ENCODE data around the gene RTKN2.
"Not testable (repeated sequence)": the region's sequence is repeated elsewhere in the genome, so short reads cannot be mapped to it uniquely, and the experiment has no call there.

RTKN2 gene

DNA sequence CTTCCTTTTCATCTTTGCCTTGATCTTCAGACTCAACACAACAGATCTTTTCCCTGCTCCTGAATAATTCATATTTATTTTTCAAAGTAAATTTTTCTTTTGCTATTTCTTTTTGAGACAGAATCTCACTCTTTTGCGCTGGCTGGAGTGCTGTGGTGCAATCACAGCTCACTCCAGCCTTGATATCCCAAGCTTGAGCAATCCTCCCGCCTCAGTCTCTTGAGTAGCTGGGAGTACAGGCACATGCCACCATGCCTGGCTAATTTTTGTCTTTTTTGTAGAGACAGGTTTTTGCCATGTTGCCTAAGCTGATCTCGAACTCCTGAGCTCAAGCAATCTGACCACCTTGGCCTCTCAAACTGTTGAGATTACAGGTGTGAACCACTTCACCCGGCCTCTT, 9.2 kb downstream of the RTKN2 start:
- no peak for DNase-seq

DNA sequence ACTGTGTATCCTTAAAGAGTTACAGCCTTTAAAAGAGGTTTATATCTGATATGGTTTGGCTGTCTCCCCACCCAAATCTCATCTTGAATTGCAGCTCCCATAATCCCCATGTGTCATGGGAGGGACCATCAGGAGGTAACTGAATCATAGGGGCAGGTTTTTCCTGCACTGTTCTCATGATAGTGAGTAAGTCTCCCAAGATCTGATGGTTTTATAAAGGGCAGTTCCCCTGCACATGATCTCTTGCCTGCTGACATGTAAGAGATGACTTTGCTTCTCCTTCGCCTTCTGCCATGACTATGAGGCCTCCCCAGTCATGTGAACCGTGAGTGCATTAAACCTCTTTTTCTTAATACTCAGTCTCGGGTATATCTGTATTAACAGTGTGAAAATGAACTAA, 9.7 kb downstream of the RTKN2 start:
- DNase-seq = no peak

DNA sequence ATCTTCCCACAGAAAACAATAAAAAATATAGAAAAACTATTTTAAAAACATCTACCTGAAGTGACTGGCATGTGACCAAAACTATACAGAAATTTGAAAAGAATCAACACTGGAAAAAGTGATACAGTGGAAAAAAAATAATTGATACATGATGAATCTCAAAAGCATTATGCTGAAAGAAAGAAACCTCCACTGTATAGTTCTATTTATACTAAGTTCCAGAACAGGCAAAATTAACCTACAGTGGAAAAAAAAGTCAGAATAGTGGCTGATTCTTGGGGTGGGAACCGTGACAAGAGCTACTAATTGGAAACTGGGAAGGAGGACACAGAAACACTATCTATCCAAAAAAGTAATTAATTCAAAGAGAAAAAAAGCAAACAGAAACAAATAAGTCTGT, 14.9 kb downstream of the RTKN2 start:
- DNase-seq = no peak

DNA sequence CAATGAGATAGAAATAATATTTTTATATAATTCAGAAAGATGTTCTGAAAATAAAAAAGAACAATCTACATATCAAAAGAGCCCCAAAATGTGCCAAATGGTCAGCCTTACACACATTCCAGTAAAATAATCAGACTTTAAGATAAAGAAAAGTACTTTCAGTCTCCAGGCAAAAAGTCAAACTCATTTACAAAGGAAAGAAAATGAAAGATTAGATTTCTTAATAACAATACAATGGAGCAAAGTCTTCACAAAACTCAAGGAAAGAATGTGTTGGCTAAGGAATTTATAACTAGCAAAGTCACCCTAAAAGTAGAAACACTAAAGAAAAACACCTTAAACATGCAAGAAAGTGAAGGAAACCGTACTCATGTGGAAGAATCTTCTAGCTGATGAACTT, 16.6 kb downstream of the RTKN2 start:
- DNase-seq = no peak

DNA sequence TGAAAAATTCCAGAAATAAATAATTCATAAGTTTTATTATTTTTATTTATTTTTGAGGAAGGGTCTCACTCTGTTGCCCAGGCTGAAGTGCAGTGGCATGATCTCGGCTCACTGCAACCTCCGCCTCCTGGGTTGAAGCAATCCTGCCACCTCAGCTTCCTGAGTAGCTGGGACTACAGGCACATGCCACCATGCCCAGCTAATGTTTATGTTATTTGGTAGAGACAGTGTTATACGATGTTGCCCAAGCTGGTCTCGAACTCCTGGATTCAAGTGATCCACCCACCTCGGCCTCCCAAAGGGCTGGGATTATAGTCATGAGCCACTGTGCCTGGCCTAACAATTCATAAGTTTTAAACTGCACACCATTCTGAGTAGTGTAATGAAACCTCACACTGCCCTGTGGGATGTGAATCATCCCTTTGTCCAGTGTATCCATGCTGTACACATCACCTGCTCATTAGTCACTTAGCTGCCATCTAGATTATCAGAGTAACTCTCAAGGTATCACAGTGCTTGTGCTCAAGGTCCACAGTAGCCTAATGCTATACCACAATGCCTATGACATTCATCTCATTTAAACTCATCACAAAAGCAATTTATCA, 17.9 kb downstream of the RTKN2 start:
- DNase-seq = no peak

DNA sequence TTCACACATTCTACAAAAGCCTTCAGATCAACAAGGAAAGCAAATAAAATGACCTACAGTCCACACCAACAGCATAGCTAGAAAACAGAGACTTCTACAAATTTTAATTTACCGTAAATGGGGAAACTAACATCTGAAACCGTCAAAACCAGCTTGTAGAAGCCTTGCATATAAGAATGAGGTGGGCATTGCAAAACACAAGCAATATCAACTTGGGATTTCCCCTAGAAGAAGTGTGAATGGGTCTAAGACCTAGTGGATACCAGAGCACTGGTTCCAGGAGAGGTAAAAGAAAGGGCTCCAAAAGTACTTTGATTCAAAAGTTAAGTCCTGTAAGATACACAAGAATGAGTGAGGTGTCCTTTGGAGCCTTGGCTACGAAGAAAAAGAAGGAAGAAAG, 18.7 kb downstream of the RTKN2 start:
- no peak for DNase-seq

DNA sequence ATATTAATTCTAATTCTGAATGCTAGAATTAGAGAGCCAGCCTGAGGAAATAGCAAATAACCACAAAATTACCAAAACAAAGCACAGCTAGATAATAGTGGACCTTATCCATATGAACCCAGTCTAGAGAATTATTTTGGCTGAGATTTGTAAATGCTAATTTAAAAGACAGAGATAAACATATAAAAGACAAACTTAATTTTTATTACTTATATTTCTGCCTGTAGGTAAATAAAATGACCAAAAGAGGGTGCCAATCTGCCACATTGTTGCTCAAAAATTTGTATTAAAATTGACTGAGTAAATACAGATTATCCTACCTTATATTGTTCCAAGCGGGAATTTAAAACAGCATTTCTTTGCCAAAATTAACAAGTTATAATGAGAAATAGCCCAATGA, 20.2 kb downstream of the RTKN2 start:
- no peak for DNase-seq

DNA sequence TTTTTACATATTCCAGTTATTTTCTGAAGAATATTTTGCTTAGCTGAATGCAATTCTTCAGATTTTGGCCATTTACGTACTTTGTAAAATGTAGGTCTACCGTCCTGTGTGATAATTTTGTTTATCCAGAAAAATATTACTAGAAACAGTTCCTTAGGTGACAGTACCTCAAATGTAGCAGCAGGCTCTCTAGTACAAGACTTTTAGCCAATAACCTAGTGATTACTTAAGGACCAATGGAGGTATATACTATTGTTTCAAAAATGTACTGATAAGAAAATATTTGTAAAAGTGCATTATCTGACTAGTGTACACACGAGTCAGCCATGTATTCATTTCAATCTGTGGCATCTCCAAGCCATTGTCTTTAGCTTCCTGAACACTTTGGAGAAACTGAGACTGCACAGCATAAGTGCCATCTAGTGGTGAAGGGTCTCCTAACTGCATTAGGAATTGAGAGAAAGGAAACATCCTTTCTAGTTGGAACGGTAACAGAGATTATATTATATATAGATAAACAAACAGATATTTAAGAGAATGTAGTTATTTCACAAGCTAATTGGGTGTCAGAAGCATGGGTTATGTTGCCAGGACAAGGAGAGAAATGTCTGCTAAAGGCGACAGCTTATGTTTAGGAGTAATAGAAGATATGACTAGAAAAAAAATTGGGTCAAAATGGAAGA, 23.7 kb downstream of the RTKN2 start:
- peak; percentile 35 for DNase-seq

DNA sequence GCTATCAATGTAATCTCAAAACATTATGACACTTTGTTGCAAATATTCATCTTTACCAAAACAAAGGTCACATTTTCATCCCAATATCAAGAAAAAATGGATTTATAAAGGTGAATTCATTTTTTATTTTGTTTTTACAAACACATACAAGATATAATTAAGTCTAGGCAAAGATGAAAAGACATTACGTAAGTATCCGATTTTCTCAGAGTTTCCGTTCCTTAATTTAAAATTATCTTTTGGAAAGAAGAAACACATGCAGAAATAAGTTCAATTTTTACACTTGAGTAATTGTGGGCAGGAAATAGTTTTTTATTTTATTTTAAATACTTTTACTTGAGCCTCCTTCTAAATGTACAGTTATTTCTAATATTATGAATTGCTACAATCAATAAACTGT, 24.6 kb downstream of the RTKN2 start:
- no peak for DNase-seq

DNA sequence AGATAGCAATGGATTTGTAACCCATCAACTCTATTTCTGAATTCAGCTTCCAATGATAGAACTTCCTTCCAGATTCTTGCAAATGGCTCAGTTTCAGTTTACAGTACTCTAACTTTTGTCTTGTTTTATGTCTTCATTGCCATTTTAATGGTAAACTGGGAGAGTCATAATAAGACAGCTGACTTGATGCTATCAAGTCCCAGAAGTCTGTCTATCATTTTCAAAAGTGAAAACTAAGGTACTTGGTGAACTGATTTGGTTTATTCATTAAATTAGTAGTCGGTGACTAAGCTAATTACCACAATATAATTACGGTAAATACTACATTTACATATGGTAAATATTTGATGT, 25.0 kb downstream of the RTKN2 start:
- no peak for DNase-seq

DNA sequence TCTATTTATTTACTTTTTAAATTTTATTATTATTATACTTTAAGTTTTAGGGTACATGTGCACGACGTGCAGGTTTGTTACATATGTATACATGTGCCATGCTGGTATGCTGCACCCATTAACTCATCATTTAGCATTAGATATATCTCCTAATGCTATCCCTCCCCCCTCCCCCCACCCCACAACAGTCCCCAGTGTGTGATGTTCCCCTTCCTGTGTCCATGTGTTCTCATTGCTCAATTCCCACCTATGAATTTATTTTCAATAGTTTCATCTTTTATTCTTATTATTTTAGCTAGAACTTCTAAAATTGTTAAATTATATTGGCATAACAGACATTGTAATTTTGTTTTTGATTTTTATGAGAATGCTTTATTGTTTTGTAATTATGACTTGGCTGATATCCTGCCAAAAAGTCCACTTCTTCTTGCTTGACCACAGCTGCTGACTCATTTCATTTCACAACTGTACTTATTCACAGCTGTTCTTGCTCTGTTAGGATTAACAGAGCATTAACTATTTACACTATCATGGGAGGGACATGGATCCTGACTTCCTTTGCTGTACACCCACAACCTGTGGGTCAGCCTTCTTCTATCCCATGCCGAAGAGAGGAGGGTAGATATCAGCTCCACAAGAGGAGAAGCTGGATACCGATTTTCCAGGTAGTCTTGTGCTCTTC, 25.5 kb downstream of the RTKN2 start:
- DNase-seq = not testable (repeated sequence)

DNA sequence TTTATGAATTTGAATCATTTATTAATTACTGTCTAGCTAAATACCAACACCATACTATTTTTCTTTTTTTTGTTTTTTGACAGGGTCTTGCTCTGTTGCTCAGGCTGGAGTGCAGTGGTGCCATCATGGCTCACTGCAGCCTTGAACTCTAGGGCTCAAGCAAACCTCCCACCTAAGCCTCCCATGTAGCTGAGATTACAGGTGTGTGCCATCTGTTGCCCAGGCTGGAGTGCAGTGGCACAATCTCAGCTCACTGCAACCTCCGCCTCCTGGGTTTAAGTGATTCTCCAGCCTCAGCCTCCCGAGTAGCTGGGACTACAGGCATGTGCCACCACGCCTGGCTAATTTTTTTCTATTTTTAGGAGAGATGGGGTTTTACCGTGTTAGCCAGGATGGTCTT, 27.1 kb downstream of the RTKN2 start:
- DNase-seq = not testable (repeated sequence)

DNA sequence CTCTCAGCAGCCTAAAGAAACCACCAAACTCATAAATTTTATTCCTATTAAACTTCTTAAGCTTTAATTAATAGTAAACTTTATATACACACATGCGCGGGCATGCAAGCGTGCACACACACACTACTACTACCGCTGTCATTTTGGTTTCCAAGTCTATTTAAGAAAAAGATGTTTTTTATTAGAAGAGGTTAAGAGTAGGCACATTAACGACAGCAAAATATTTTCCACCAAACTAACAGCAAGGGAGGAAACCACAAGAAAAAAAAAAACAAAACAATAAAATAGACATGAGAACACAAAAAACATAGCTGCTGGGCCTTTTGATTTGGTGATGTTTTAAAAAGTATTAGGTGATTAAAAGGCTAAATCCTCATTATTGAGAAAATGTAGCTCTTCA, 28.6 kb downstream of the RTKN2 start:
- no peak for DNase-seq

DNA sequence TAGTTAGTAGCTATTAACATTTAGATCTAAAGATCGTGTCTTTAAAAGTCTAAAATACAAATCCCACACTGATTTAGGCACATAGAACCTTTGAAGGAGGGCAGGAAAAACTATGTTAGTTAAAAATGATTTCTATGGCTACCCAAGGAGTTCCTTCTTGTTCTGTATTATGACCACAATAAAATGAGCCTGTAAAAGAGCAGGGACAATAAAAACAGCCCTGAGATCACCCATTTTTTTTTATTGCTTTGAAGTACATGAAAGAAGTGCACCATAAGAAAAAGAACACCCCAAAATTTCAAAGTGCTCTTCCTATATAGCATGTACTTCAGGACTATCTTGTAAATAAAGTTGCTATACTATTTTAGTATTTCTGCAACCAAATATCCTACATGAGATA, 29.8 kb downstream of the RTKN2 start:
- no peak for DNase-seq

DNA sequence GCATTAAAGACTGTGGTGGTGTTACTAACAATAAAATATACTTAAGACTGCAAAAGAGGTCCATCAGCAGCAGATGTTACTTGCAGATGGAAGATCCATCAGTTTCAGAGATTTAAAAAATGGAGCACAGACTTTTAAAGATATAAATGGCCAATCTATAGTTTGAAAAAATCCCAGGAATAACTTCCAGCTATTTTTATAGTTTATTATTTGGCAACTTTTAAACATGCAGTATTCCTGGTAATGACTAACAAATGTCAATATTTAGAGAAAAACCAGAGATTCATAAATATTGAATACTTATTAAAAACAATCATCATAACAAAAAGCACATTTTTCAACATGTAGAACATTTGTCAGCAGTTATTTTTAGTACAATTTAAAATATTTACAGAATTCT, 30.7 kb downstream of the RTKN2 start:
- no peak for DNase-seq

DNA sequence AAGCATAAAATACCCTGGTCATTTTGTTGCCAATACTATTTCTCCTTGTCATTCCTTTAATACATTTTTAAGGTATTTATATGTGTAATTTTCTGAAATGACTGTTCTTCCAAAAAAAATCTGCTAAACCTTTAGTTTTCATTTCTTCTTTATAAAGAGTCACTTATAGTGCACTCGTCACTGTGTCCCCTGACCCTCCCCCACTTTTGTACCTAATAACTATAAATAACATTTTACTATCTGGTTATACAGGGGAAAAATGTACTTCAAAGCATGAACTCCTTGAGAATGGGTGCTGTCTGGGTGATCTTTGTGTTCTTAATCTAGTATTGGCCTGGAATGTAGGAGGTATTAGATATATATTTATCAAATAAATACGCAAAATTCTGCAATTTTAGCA, 31.1 kb downstream of the RTKN2 start:
- DNase-seq = no peak

DNA sequence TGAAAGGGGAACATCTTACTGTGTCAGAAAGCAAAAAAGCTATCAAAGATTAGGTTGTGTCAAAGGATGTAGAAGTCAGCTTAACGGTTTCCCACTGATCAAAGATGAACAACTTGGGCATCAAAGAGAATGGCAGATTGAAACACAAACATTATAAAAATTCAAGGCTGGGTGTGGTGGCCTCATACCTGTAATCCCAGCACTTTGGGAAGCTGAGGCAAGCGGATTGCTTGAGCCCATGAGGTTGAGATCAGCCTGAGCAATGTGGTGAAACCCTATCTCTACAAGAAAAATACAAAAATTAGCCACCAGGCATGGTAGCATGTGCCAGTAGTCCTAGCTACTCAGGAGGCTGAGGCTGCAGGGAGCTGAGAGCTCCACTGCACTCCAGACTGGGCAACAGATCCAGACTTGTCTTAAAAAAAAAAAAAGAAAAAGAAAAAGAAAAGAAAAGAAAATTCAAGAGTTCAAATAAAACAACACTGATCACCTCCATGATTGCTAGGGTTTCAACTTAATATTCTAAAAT, 34.5 kb downstream of the RTKN2 start:
- no peak for DNase-seq

DNA sequence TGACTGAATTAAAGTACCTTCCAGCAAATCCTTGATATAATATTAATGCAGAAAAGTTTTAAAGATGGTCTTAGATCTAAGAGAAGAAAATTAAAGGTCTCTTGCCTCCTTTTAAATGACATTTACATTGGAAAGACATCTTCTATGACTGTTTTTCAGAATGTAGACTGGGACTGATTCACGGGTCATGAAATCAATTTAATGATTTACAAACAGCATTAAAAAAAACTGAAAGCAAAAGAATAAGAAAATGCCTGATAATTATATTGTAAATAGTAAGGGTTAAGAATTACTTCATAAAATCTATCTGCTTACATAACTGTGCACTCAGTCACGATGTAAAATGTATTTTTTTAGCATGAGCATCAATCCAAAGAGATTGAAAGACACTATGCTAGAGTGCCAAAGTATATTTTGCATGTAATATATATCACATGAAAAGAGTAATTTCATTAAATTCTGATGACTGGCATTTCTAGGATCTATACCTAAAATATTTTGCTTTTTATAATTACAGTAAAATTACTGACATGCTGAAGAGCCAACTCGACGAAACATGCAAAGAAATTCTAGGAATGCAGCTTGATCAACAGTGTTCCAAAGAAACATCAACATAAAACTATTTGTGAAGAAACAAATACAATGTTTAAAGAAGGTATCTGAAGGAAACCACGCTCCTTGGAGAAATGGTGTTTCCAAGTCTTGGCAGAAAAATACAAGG, 35.1 kb downstream of the RTKN2 start:
- DNase-seq = no peak

DNA sequence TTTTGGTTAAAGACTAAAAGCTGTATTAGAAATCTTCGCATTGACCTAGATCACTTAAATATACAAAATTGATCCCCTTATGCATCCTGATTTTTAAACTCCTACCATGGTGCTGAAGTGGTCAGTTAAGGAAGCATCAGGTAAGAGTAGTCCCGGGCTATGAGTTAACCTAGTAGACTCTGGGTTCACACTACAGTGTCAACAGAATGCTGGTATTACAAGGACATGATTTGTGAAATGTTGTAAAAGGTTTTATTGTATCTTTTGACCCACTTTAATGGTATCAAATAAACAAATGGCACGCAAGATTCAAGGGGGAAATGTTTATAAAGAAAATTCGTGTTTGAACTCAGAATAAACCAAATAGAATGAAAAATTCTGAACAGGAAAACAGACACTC, 36.8 kb downstream of the RTKN2 start:
- DNase-seq = no peak

DNA sequence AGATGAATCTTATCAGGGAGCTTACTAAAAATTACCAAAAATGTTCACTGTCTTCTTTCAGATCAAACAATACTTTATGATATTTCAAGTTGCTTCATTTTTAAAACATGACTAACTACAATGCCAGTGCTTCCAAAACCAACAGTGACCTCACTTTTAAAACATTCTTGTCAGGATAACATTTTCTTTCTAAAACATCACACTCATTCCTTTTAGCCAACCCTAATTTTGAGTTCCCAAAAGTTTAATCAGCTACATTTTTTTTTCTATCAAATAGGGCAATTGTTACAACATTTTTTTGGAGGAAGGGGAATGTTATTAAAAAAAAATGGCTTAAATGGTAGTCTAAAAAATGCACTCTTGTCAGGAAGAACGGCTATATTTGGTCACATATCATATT, 37.3 kb downstream of the RTKN2 start:
- DNase-seq = no peak

DNA sequence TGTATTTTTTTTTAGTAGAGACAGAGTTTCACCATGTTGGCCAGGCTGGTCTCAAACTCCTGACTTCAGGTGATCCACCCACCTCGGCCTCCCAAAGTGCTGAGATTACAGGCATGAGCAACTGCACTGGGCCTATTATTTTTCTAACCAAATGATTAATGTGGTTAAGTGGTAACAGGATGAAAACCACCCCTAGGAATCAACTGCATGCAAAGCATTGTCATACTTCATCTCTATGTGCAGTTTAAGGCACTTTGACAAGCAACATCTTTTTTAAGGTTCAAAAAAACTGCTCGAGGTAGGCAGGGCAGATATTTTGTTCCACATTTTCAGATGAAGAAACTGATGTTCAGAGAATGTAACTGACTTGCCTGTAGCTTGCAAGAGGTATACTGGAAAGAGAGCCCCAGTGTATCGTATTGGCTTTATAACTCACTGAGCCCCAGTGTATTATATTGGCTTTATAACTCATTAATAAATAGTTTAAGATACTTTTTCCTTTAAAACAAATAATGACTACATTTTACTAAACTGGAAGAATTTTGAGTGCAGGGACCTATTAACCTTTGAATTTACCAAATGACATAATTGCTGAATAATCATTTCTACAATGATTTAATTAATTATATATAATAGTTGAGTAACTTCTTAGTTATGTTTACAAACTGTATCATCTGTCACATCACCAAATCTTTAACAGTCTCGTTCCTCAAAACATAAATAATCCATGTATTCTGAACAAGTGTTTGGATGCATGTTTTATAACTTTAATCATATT, 38.1 kb downstream of the RTKN2 start:
- no peak for DNase-seq

DNA sequence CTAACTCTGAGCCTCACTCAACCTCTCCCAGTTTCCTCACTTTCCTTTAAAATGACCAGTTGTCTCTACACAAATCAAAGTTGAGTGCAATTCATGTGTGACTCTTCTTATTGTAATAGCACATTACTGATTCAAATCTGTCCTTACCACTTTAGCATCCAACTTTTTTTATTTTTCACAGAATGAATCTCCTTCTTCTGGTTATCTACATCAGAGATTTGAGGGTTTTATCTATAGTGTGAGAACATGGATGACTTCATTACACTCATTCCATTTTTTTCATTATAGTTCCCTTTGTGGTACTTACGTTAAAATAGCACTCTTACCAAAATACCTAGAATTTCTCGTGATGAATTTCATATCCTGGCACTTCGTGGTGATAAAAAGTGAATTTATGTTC, 43.3 kb downstream of the RTKN2 start:
- DNase-seq = no peak

DNA sequence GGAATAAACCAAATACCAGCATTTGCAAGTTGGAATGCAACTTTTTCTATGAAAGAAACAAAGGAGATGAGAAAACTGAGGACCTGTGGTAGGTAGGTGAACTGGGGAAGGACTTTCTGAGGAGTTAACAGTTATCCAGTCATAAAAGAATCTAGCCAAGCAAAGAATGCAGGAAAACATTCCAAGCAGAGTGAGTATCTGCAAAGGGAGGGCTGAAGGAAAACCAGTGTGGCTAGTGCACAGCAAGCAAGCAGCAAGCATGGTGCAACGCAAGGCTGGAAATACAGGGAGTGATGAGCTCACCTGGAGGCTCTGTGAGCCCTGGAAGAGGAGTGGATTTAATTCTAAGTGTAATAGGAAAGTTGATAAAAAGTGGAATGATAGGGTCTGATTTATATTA, 44.0 kb downstream of the RTKN2 start:
- no peak for DNase-seq
